Medulla oblongata (tissue), 1 donor: Measurements from ENCODE around the gene TAF6L.
"Not testable (repeated sequence)": the region's sequence is repeated elsewhere in the genome, so short reads cannot be mapped to it uniquely, and the experiment has no call there.

ENCODE experiments used
- DNase-seq: peaks from one replicate; pipeline ENCODE4 v3.0.0-alpha.2; 2015; ENCODE audit errors: extremely low spot score

TAF6L gene, protein sequence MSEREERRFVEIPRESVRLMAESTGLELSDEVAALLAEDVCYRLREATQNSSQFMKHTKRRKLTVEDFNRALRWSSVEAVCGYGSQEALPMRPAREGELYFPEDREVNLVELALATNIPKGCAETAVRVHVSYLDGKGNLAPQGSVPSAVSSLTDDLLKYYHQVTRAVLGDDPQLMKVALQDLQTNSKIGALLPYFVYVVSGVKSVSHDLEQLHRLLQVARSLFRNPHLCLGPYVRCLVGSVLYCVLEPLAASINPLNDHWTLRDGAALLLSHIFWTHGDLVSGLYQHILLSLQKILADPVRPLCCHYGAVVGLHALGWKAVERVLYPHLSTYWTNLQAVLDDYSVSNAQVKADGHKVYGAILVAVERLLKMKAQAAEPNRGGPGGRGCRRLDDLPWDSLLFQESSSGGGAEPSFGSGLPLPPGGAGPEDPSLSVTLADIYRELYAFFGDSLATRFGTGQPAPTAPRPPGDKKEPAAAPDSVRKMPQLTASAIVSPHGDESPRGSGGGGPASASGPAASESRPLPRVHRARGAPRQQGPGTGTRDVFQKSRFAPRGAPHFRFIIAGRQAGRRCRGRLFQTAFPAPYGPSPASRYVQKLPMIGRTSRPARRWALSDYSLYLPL

DNA sequence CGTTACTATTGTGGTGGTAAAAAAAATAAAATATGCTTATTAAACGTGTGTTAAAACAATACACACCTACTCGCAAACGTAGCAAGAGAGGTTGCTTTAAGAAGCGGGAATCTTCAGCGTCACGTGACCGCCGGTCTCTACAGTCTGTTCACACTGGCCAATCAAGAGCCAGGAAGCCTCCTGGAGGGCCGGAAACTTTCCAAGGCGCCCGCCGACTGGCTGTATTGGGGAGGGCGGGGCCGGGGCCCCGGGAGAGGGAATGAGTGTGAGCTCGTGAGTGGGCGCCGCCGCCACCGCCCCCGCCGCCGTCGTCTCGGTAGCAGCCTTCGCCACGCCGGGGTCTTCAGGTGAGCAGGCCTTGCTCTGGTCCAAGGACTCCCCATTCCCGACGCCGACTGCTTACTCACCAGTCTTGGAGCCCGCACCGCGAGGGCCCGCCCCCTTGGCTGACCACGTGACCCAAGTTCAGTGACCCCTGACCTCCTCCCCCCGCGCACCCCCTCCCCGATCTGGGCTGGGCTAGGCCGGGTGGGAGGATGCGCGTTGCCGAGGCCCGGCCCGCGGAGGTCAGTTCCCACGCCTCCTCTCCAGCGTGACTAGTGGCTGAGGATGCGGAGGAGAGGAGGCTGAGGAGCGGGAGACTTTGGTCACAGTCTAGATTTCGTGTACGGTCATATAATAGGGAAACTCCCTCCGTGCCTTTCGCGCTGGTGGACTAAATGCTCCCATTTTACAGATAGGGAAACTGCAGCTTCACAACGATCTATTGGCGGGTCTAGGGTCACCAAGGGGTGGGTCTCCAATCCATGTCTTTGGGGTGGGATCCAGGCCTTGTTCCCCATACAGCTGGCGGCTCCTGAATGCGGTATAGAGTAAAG is at the start of gene TAF6L:
Gene TAF6L (plus strand): TSS at position 253 of the 878 bp plus-strand sequence. CDS start 4,388 bp downstream, outside the sequence.
- peak; percentile 99 for DNase-seq

DNA sequence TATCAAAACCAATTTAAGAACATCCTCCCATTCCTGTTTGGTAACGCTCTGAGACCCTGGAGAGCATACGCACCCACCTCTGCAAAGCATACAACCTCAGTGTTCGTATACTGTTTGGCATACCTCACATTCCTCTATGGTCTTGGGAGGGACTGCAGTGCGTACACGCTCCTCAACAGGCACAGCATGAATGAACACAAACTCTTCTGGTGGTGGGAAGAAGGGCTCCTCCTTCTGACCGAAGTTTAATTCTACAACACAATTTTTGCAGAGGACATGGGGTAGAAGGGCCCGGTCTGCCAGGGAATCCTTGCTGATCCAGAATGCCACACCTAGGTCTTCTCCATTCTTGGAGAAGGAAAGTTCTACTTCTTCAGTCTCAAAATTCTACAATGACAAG is 49.2 kb upstream of the TAF6L start:
- no peak for DNase-seq

DNA sequence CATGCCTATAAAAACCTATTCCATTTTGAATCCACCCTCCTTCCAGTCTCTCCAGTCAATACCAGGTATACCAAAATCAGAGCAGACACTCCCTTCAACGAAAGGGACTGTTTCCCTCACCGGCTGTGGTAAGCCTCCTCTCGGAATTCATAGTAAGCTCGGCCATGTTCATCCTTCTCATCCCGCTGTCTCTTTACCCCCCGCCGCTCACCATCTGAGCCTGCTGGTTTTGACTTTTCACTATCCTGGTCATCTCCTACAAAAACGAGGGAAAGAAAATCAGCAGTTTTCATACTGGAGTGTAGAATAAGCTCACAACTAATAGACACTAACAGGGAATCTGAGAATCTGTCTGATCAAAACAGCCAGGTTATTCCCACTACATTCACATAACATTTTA is 47.0 kb upstream of the TAF6L start:
- DNase-seq: no peak

DNA sequence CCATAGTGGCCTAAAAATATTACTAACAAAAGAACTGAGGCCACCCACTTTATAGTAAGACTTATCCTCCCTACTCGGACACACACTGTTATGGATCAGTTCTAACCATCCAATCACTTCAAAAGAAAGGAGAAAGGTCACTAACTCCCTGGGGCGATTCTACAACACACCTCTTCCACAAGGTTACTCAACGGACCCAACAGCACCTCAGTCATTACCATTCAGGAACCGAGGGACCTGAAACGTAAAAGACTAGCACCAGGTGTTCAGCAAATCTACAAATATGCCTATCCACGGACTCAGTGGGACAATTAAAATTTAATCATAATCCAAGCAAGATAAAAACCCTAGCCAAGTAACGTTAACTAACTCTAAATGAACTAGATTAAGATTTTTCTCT is 45.5 kb upstream of the TAF6L start:
- no peak for DNase-seq

DNA sequence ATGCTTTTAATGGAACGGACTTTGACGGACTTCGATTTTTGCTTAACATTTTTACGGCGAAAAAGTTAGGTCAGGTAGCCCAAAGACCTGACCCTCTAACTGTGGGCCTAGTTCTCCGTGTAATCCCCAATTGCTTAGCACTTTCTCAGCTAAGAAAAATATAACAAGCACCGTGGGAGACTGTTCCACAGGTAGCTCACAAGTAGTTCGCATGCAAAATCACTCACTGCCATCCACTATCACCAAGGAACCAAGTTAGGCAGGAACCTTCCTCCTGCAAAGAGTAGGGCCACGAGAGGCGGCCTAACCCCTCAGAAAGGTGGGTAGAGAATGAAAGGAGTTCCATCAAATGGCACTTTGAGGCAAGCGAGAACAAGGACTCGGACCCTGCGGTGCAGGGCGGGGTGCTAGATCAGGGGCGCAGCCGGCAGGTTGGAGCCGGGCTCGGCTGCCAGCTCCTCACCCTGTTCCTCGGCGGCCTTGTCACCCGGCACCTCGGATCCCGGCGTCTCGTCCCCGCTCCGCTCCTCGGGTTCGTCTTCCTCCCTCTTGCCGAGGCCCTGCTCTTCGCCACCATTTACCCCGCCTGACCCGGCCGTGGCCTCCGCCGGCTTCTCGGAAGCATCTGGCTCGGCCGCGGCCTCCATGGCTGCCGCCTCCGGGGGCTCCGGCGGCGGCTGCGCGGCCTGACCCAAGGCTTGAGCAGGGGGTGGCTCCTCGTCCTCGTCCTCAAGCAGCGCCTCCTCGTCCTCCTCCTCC is 44.9 kb upstream of the TAF6L start:
- no peak for DNase-seq

DNA sequence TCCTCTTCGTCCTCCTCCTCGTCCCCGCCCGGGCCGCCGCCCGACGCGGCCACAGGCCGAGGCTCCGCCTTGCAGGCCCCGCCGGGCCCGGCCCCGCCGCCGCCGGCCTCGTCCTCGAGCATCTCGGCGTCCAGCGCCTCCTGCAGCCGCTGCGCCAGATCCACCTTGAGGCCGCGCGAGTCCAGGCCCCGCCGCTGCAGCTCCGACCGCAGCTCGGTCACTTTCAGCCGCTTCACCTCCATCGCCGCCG is 44.4 kb upstream of the TAF6L start:
- DNase-seq: no peak

DNA sequence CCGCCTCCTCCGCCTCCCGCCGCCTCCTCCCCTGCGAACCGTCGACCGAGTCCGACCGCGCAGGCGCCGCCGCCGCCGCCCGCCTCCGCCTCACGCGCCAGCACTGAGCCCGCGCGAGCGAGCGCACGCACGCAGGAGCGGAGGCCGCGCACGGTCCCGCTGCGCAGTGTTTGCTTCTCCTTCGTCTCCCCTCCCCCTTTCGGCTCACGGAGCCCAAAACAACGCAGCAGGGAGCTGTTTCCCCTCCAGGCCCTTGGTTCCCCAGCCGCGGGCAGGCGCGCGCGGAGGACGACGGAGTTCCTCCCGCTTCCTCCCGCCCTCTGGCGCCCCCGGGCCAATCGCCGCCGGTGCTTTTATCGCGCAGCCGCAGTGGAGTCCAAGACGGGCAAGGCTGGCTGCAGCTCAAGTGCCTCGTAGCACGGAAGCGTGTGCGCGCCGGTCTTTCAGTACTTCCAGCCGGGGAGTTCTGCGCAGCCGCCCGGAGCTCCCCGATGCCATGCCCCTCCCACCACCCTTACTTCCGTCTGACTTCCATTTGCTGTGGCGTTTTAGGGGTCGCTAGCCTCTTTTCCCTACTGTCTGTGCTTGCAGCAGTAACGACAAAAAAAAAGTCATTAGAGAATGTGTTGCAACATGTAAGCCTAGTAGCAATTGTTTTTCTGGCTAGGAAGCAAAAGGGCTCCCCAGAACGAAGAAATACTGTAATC is 43.9 kb upstream of the TAF6L start, which contains the start of gene HNRNPUL2:
Gene HNRNPUL2 (minus strand): TSS at position 293 of the 707 bp plus-strand sequence. CDS start 301 bp downstream, outside the sequence.
- DNase-seq: peak; percentile 99

DNA sequence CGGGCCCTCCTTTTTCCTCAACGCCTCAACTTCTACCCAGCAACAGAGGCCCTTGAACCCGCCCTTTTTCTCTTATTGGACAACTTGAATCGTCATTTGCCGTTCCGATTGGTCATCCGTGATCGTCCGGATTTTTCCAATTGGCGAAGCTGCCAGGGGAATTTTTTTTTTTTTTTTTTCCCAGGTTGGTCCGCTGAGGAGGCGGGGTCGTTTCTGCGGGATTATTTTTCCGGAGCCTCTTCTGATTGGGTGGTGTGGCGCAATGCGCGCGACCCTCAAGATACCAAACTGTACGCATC is 43.4 kb upstream of the TAF6L start:
- DNase-seq: peak; percentile 99

DNA sequence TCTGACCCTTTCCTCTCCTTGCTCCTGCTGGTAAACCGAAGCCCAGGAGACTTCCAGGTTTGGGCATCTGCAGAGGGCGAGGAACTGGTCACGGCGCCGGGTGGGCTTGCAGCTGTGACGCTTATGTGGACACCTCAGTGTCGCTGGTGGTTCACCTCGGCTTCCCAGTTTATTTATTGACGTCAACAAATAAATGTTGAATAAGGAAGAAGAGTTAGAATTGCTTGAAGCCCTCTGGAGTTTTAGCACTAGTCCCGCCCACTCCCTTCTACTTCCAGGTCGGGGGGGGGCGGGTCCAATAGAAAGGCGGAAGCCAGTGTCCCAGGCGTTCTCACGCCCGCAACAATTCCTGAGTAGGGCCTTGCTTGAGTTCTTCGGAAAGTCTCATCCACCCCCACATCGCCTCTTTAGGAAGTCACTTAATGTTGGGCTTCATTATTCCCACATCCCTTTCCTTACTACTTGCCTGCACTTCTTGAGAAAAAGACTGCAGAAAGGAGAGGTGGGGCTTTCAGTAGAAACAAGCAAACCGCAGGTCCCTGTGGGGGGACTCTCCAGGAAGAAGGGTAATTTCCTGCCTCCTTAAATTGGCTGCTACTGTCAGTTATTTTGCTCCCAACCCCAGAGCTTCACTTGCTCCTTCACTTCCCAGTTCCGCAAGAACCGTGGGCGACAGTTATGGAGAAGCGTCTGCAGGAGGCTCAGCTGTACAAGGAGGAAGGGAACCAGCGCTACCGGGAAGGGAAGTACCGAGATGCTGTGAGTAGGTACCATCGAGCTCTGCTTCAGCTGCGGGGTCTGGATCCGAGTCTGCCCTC is 42.8 kb upstream of the TAF6L start, which contains the start of gene TTC9C:
Gene TTC9C (plus strand): TSS at position 316 of the 818 bp plus-strand sequence. CDS start 363 bp downstream, at position 679.
- DNase-seq: peak; percentile 95

DNA sequence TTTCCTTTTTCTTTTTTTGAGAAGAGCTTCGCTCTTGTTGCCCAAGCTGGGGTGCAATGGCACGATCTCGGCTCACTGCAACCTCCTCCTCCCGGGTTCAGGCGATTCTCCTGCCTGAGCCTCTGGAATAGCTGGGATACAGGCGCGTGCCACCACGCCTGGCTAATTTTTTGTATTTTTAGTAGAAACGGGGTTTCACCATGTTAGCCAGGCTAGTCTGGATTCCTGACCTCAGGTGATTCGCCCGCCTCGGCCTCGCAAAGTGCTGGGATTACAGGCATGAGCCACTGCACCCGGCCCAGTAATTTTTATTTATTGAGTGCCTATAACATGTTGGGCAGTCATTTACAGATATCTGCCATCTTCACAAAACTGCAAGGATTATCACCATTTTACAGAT is 41.1 kb upstream of the TAF6L start:
- not testable (repeated sequence) for DNase-seq

DNA sequence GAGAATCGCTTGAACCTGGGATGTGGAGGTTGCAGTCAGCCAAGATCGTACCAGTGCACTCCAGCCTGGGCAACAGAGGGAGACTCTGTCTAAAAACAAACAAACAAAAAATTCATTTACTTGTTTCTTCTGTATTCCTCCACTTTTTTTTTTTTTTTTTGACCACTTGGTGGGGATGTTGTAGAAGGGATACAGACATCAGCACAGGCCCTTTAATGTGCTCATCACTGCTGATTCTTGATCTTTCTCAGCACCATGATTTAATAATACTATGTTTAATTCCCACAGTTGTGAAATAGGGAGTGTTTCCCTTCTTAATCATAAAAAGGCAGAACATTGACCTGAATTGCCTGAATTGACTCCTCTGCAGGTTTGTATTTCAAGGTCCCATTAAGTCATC is 38.4 kb upstream of the TAF6L start:
- peak; percentile 32 for DNase-seq

DNA sequence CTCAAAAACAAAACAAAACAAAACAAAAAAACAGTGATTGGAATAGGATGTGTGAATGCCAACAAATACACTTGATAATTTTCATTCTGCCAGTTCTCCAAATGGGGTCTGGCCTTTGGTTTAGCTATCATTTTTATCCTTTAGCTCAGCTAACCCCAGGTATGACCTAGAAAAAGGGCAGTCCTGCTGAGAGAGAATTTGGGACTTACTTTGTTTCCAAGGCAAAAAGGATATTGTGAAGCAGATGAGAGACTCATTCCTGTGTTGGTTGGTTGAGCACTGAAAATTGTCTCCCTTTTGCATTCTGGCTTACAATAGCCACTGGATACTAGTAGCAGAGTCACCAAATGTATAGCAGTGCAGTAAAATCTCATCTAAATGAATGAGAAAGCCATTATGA is 34.0 kb upstream of the TAF6L start:
- DNase-seq: no peak

DNA sequence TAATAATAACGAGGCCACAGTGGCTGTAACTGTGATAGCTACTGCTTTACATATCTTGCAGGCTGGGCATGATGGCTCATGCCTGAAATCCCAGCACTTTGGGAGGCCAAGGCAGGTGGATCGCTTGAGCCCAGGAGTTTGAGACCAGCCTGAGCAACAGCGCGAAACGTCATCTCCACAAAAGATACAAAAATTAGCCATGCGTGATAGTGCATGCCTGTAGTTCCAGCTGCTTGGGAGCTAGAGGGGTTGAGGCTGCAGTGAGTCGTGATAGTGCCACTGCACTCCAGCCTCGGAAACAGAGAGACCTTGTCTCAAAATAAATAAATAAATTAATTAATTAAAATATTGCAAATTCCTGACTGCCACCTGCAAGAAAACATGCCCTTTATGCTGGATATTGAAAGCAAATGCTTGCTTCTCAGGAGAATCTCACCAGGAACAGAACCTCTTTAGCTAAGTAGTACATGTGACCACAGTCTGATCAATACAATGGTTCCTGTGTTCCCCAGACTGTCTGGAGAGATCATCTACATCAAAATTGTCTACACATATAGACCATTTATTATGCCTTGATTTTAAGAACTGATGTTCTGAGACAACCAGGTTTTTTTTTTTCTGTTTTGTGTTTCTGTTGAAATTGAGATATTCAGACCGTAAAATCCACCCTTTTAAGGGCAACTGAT is 23.6 kb upstream of the TAF6L start:
- peak; percentile 49 for DNase-seq

DNA sequence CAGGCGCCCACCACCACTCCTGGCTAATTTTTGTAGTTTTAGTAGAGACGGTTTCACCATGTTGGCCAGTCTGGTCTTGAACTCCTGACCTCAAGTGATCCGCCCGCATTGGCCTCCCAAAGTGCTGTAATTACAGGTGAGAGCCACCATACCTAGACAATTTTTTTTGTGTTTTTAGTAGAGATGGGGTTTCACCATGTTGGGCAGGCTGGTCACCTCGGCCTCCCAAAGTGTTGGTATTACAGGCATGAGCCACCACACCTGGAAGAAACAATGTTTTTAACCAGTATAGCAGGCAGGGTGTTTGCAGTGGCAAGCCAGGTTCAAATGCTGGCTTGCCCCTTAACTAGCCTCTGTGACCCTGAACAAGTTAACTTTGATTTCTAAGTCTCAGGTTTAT is 21.3 kb upstream of the TAF6L start:
- not testable (repeated sequence) for DNase-seq

DNA sequence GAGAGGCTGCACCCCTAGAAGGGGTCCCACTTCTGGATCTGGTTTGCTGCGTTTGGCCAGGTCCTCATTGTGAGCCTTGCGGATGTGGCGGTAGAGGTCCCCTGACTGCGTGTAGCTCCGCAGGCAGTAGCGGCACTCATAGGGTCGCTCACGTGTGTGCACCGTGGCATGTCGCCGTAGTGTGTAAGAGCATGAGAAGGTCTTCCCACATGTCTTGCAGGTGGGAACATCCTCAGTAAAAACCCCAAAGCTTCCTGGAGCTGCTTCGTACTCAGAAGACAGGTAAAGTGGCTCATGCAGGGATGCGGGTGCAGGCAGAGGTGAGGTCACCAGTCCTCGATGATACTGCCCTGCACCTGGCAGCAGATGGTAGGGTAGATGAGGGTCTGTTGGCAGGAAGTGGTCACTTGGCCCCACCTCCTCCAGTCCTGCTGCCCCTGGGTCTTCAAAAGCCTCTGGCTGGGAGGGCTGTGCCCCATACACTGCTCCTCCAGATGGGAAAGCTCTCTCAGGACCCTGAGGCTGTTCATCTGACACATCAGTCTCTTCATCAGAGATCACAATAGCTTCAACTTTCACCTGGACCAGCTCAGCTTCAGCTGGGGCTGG is 18.9 kb upstream of the TAF6L start:
- no peak for DNase-seq

DNA sequence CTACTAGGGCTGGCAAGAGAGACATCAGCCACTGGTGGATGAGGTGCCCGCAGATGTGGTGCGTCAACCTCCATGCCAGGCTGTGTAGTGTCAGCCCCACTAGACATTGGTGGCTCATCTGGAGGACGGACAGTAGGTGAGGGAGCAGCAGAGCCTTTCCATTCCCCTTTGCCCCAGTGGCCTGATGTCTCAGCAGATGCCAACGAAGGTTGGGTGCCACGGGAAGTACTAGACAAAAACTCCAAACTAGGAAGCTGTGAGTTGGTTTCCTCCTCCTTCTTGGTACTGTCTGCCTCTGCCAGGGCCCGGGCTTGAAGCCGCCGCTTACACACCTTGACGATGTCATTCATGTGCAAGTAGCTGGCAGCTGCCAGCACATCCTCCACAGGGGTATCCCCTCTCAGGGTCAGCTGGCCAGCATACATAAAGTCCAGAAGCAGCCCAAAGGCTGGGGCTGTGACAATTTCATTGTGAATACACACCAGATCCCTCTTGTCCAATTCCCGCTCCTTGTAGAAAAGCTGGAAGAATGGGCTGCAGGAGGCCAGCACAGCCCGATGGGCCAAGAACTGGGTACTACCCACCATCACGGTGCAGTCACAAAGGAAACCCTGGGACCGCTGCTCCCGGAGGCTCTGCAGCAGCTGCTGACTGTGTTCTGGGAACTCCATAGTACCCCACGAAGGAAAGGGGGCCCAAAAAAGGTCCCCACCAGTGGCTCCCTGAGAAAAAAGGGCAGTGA is 18.0 kb upstream of the TAF6L start:
- DNase-seq: no peak

DNA sequence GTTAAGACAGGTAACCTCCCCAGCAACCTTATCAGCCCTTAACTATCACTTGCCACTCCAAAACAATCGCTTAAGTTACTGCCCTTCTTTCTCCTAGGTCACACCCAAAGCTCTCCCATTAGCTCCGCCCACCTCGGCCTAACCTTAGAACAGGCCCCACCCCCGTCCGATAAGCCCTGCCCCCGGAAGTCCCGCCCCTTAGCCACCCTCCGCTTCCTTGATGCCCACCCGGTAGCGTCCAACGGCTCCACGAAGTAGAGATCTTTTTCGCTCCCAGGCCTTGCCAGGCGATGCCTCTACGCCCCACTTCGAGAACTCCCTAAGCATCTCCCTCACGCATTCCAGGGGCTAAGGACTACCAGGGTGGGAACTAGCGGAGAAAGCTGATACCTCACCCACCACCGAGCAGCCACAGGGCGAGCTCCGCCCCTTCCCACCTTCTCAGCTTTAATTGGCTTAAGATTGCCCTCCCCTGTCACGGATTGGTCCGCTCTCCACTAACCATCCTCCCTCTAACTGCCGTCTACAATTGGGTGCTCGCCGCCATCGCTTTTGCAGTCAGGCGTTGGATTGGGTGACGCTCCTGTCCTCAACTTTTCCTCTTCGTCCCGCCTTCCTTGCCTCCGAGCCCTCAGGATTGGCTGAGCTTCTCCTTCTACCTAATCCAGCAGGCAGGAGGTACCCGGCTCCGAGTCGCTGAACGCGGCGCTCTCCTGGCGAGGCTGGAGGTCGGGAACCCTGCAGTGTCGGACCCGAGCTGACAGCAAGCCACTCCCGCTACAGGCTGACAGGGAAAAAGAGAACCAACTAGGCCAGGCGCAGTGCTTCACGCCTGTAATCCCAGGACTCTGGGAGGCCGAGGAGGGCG is 17.2 kb upstream of the TAF6L start, which contains the start of gene ZBTB3:
Gene ZBTB3 (minus strand): TSS at position 425 of the 868 bp plus-strand sequence. CDS start 496 bp downstream, outside the sequence.
- DNase-seq: peak; percentile 100
